ENCODE data around the gene HYPK. TPM values are rescaled to one million over a fixed set of nuclear protein-coding genes. Genes with fewer than 3 reads are reported as not detected.
A peak's percentile ranks its signal among the peaks of the same experiment; 100 is the strongest.

HYPK gene
- total RNA-seq, 1 experiment from 2014 or later: 20.6 TPM

DNA sequence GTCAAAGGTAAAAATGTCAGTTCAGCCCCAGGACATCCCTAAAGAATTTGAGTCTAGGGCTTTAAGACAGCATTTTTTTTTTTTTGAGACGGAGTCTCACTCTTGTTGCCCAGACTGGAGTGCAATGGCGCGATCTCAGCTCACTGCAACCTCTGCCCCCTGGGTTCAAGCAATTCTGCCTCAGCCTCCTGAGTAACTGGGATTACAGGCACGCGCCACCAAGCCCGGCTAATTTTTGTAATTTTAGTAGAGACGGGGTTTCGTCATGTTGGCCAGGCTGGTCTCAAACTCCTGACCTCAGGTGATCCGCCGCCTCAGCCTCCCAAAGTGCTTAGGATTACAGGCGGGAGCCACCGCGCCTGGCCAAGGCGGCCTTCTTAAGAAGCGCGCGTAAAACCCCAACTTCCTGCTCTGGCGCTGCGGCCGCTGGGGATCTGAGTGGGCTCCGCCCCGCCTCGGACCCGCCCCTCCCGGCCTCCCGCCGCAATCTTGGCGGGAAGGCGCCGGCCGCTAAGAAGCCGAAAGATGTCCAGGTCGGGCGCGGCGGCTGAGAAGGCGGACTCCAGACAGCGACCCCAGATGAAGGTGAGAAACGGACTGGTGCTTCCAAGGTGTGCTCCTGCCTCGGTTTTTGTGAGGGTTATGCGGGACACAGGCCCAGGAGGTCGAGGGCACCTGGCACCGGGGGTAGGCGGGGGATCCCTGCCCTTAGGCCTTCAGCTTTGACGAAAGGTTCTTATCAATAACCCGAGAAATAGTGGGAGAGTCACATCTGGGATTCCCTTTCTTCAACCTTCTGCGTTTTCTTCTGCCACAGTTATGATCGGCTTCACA lies 26.3 kb downstream of the HYPK start, which contains the start of gene WDR76:
Gene WDR76, plus strand, starts transcription at position 495 of the 834 bp plus-strand sequence. Its CDS starts 31 bp downstream, at position 526.
- intact Hi-C loops (cut with micrococcal nuclease): no loop called here
- Histone ChIP-seq H3K27ac (ENCODE audit: low read depth, low read length) (peak within 1 kb of the TSS; percentile 65), H3K4me1 (ENCODE audit: control insufficient read depth in 1 of 2, insufficient read depth in 2 of 2, low read length in 2 of 2) (peaks cover 15 to 41% of the 10 kb centered on the region in 2 experiments), H3K79me2 (ENCODE audit: insufficient read depth, low read length) (peaks cover 74% of the 10 kb centered on the region), H3K9me3 (ENCODE audit: control insufficient read depth in 1 of 2, insufficient read depth in 1 of 2, low read depth in 1 of 2, low read length in 2 of 2) (no peaks in the 10 kb centered on the region), H3K4me3 (replicated peaks in 1 of 2; ENCODE audit: low read depth in 1 of 2, low read length in 2 of 2) (peak within 1 kb of the TSS; percentile 64 to 77), H3K27me3 (ENCODE audit: insufficient read depth, low read length) (no peaks in the 10 kb centered on the region), H2AFZ (ENCODE audit: low read depth, low read length, poor library complexity, severe bottlenecking) (peak within 1 kb of the TSS; percentile 71), H3K9ac (ENCODE audit: low read length) (peak within 1 kb of the TSS; percentile 77), H3K4me2 (ENCODE audit: low read length) (peak within 1 kb of the TSS; percentile 74), H4K20me1 (ENCODE audit: insufficient read depth) (no peaks in the 10 kb centered on the region), H3K9me2 (ENCODE audit: insufficient read depth) (no peaks in the 10 kb centered on the region), H3K36me3 (ENCODE audit: control insufficient read depth in 1 of 2, insufficient read depth in 2 of 2, low read length in 2 of 2) (peaks cover 7 to 21% of the 10 kb centered on the region in 2 experiments)
- ATAC-seq (peak; percentile 83), DNase-seq (ENCODE audit: low read depth, low spot score) (peak; percentile 83)
- ChIA-PET CTCF (no interaction called here), POLR2A (no interaction called here), RAD21 (ENCODE audit: low non-redundant PET in 1 of 2, low total read pairs in 2 of 2, uncharacterized antibody in 2 of 2, unreplicated experiment in 2 of 2) (no interaction called here)
- no TSS peak for BruUV-seq (replicated peaks)
- TF ChIP-seq YY1 (IDR thresholded peaks at IDR 0.05; ENCODE audit: extremely low read depth, insufficient replicate concordance, low read depth, low read length) (no peak), POLR2AphosphoS5 (IDR thresholded peaks at IDR 0.05; ENCODE audit: low read depth, low read length) (peak; percentile 46; the same call in 1 of the 2 replicates), SRF (IDR thresholded peaks at IDR 0.05; ENCODE audit: low read depth) (no peak), EZH2phosphoT487 (IDR thresholded peaks at IDR 0.05; ENCODE audit: borderline replicate concordance) (no peak), CBX3 (IDR thresholded peaks at IDR 0.05; ENCODE audit: low read depth) (peak; percentile 81), RAD21 (IDR thresholded peaks at IDR 0.05; ENCODE audit: low read depth) (no peak), JUND (IDR thresholded peaks at IDR 0.05) (no peak), MAX (IDR thresholded peaks at IDR 0.05) (peak; percentile 88), EZH2 (IDR thresholded peaks at IDR 0.05) (no peak), TCF7L2 (IDR thresholded peaks at IDR 0.05; ENCODE audit: borderline replicate concordance, extremely low read depth, insufficient read depth, insufficient read length) (peak; percentile 51), SP1 (IDR thresholded peaks at IDR 0.05; ENCODE audit: low read depth) (peak; percentile 31; the same call in 1 of the 2 replicates), EGR1 (IDR thresholded peaks at IDR 0.05; ENCODE audit: low read depth) (no peak), POLR2A (IDR thresholded peaks at IDR 0.05; ENCODE audit: borderline replicate concordance, extremely low read depth, insufficient read depth, insufficient read length) (no peak), ZNF274 (IDR thresholded peaks at IDR 0.05; ENCODE audit: low read depth, low read length) (no peak), CTCF (IDR thresholded peaks at IDR 0.05 in 2 of 3, conservative IDR thresholded peaks at IDR 0.05 in 1 of 3; ENCODE audit: borderline replicate concordance in 1 of 3, insufficient read depth in 1 of 3, low read depth in 2 of 3, low read length in 2 of 3) (no peak), ELF1 (IDR thresholded peaks at IDR 0.05; ENCODE audit: borderline replicate concordance, low read depth) (peak; percentile 58), ZFX (IDR thresholded peaks at IDR 0.05) (peak; percentile 76), SIN3A (IDR thresholded peaks at IDR 0.05; ENCODE audit: low read depth) (no peak; the same call in none of the 2 replicates)
- TF ChIP-seq, protein P1, sequence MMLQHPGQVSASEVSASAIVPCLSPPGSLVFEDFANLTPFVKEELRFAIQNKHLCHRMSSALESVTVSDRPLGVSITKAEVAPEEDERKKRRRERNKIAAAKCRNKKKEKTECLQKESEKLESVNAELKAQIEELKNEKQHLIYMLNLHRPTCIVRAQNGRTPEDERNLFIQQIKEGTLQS (IDR thresholded peaks at IDR 0.05): no peak
- TF ChIP-seq, protein P2, sequence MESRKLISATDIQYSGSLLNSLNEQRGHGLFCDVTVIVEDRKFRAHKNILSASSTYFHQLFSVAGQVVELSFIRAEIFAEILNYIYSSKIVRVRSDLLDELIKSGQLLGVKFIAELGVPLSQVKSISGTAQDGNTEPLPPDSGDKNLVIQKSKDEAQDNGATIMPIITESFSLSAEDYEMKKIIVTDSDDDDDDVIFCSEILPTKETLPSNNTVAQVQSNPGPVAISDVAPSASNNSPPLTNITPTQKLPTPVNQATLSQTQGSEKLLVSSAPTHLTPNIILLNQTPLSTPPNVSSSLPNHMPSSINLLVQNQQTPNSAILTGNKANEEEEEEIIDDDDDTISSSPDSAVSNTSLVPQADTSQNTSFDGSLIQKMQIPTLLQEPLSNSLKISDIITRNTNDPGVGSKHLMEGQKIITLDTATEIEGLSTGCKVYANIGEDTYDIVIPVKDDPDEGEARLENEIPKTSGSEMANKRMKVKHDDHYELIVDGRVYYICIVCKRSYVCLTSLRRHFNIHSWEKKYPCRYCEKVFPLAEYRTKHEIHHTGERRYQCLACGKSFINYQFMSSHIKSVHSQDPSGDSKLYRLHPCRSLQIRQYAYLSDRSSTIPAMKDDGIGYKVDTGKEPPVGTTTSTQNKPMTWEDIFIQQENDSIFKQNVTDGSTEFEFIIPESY (IDR thresholded peaks at IDR 0.05; ENCODE audit: extremely low read depth, insufficient replicate concordance, low read length): no peak

Measured in HCT116 (cell line).